Mesothelial cell of epicardium (in vitro differentiated cells): ENCODE results near the gene IMPA2. TPM values are rescaled to one million over a fixed set of nuclear protein-coding genes. Genes with fewer than 3 reads are reported as not detected.

Source experiments
- DNase-seq, 2 experiments: peaks; one replicate each; pipeline ENCODE4 v3.0.0; 2021; ENCODE audit warnings: low spot score in 2 of 2; ENCODE audit not compliant: unreplicated experiment in 2 of 2
- H3K27ac Mint-ChIP-seq: 2 replicates; pipeline ENCODE4 v1.8.0; 2021; ENCODE audit warnings: mixed read lengths
- H3K27me3 Mint-ChIP-seq: 2 replicates; pipeline ENCODE4 v1.8.0; 2021; ENCODE audit warnings: low read depth, mixed read lengths
- H3K36me3 Mint-ChIP-seq: 2 replicates; pipeline ENCODE4 v1.8.0; 2021; ENCODE audit warnings: mixed read lengths
- H3K4me1 Mint-ChIP-seq: 2 replicates; pipeline ENCODE4 v1.8.0; 2021; ENCODE audit warnings: mixed read lengths
- H3K4me3 Mint-ChIP-seq: 2 replicates; pipeline ENCODE4 v1.8.0; 2021; ENCODE audit warnings: mild to moderate bottlenecking, moderate library complexity, mixed read lengths
- H3K9me3 Mint-ChIP-seq: 2 replicates; pipeline ENCODE4 v1.8.0; 2021; ENCODE audit warnings: mixed read lengths
- CTCF ChIP-seq: fragments of 200-600 bp; sonication (generic); IDR thresholded peaks from one replicate; pipeline ENCODE4 v1.5.0; 2021; ENCODE audit warnings: antibody characterized with exemption; ENCODE audit not compliant: unreplicated experiment
- total RNA-seq: library from RNA; stranded (reverse); gene quantifications from 3 replicates; pipeline ENCODE4 v1.2.1, GENCODE V29; 2021

Gene IMPA2
- total RNA-seq, 1 donor from 2014 or later, result 30.6 TPM

GRCh38 chr18:12056034-12056883, 75.0 kb downstream of the IMPA2 start:
- H3K4me1 Mint-ChIP-seq, result peaks cover 5% of the 10 kb centered on the region
- H3K4me3 Mint-ChIP-seq, result no peak overlapping the region
- no peaks in the 10 kb centered on the region for H3K27me3 Mint-ChIP-seq
- no peaks in the 10 kb centered on the region for H3K9me3 Mint-ChIP-seq
- peak overlapping the region; percentile 22 for H3K27ac Mint-ChIP-seq
- no peaks in the 10 kb centered on the region for H3K36me3 Mint-ChIP-seq
- no peak for TF ChIP-seq CTCF
- DNase-seq, result no peak

GRCh38 chr18:12056884-12057402, 75.6 kb downstream of the IMPA2 start:
- no peak for TF ChIP-seq CTCF
- DNase-seq, result no peak
- peaks cover 5% of the 10 kb centered on the region for H3K4me1 Mint-ChIP-seq
- no peak overlapping the region for H3K27ac Mint-ChIP-seq
- no peaks in the 10 kb centered on the region for H3K27me3 Mint-ChIP-seq
- no peak overlapping the region for H3K4me3 Mint-ChIP-seq
- no peaks in the 10 kb centered on the region for H3K36me3 Mint-ChIP-seq
- H3K9me3 Mint-ChIP-seq, result no peaks in the 10 kb centered on the region

- H3K27ac Mint-ChIP-seq, result no peak overlapping the region
- H3K27me3 Mint-ChIP-seq, result no peaks in the 10 kb centered on the region
- H3K36me3 Mint-ChIP-seq, result no peaks in the 10 kb centered on the region
- H3K9me3 Mint-ChIP-seq, result no peaks in the 10 kb centered on the region
- no peak for TF ChIP-seq CTCF
- peaks cover 5% of the 10 kb centered on the region for H3K4me1 Mint-ChIP-seq
- H3K4me3 Mint-ChIP-seq, result no peak overlapping the region
- DNase-seq, result no peak
Measured at GRCh38 chr18:12057419-12058039, 76.2 kb downstream of the IMPA2 start.

GRCh38 chr18:12059334-12060181, 78.3 kb downstream of the IMPA2 start:
- TF ChIP-seq CTCF, result no peak
- no peak for DNase-seq
- Mint-ChIP-seq H3K27ac (no peak overlapping the region), H3K27me3 (no peaks in the 10 kb centered on the region), H3K4me1 (peaks cover 5% of the 10 kb centered on the region), H3K36me3 (no peaks in the 10 kb centered on the region), H3K4me3 (no peak overlapping the region), H3K9me3 (no peaks in the 10 kb centered on the region)

- Mint-ChIP-seq H3K27me3 (no peaks in the 10 kb centered on the region), H3K4me1 (peaks cover 5% of the 10 kb centered on the region), H3K27ac (no peak overlapping the region), H3K36me3 (no peaks in the 10 kb centered on the region), H3K4me3 (no peak overlapping the region), H3K9me3 (no peaks in the 10 kb centered on the region)
- no peak for TF ChIP-seq CTCF
- DNase-seq, result no peak
Measured at GRCh38 chr18:12060182-12060870, 79.0 kb downstream of the IMPA2 start.
